GM12875 (cell line): ENCODE results near the gene ULBP1.
"Not testable (repeated sequence)": the region's sequence is repeated elsewhere in the genome, so short reads cannot be mapped to it uniquely, and the experiment has no call there.

Experiments
- H3K4me3 ChIP-seq: one replicate; pipeline ENCODE4 v1.5.1; 2011; ENCODE audit warnings: low read depth, low read length, control low read depth
- TF ChIP-seq, protein P1 (sequence below): IDR thresholded peaks from 2 replicates; pipeline ENCODE4 v1.5.1; 2011; ENCODE audit warnings: low read depth, mild to moderate bottlenecking, control low read depth, inconsistent platforms, low read length, moderate library complexity, borderline replicate concordance; ENCODE audit not compliant: insufficient read depth

ULBP1 gene

DNA sequence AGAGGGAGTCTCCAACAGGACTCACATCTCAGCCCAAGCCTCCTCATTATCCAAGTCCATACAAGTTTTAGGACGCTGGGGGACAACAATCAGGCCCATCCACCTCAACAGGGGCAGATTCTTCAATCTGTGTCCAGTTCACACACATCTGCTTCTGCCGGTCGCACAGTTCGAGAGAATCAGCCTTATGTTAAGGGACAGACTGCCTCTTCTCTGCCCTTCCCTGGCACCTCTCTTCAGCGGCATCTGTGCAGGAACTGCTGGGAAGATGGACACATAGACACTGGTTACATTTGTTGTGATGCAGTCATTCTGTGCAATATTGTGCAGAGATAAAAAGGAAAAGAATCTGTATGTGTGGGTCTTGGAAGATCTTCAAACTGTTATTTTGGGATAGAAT lies 21.0 kb downstream of the ULBP1 start:
- H3K4me3 ChIP-seq: no peak overlapping the region
- TF ChIP-seq, protein P1, sequence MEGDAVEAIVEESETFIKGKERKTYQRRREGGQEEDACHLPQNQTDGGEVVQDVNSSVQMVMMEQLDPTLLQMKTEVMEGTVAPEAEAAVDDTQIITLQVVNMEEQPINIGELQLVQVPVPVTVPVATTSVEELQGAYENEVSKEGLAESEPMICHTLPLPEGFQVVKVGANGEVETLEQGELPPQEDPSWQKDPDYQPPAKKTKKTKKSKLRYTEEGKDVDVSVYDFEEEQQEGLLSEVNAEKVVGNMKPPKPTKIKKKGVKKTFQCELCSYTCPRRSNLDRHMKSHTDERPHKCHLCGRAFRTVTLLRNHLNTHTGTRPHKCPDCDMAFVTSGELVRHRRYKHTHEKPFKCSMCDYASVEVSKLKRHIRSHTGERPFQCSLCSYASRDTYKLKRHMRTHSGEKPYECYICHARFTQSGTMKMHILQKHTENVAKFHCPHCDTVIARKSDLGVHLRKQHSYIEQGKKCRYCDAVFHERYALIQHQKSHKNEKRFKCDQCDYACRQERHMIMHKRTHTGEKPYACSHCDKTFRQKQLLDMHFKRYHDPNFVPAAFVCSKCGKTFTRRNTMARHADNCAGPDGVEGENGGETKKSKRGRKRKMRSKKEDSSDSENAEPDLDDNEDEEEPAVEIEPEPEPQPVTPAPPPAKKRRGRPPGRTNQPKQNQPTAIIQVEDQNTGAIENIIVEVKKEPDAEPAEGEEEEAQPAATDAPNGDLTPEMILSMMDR: no peak

DNA sequence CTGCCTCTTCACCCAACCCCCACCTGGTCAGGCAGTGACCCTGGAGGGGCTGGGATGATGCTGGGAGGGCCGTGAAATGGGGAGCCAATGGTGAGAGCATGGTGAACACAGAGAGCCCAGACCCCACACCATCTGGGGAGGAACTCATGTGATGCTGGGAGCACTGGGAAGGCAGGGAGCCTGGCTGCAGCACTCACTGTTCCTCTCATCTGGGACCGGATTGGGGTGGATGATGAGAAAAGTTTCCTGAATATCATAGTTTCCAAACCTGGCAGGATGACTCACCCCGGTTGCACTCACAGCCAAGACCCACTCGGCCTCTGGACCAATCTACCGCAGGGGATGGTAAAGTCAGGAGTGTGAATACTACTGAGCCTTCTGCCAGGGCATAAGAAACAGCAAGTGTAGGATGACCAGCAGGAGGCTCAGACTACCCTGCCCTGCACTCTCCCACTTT lies 21.8 kb downstream of the ULBP1 start:
- H3K4me3 ChIP-seq: no peak overlapping the region
- TF ChIP-seq, protein P1: no peak

DNA sequence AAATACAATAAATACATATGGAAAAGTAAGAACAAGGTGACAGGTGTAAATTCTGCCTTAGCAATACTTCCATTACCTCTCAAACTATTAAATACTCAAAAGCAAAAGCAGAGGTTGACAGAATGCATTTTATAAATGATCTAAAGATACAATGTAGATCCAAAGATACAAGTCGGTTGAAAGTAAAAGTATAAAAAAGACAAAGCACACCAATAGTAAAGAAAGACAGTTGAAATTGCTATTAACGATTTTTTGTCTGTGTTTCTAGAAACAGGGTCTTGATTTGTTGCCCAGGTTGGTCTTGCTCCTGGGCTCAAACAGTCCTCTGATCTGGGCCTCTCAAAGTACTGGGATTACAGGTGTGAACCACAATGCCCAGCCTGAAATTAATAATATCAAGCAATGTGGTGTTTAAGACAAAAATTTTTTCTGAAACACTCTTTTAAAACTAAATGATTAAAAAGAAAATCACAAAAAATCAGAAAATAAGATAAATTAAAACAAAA lies 23.9 kb downstream of the ULBP1 start:
- H3K4me3 ChIP-seq: no peak overlapping the region

DNA sequence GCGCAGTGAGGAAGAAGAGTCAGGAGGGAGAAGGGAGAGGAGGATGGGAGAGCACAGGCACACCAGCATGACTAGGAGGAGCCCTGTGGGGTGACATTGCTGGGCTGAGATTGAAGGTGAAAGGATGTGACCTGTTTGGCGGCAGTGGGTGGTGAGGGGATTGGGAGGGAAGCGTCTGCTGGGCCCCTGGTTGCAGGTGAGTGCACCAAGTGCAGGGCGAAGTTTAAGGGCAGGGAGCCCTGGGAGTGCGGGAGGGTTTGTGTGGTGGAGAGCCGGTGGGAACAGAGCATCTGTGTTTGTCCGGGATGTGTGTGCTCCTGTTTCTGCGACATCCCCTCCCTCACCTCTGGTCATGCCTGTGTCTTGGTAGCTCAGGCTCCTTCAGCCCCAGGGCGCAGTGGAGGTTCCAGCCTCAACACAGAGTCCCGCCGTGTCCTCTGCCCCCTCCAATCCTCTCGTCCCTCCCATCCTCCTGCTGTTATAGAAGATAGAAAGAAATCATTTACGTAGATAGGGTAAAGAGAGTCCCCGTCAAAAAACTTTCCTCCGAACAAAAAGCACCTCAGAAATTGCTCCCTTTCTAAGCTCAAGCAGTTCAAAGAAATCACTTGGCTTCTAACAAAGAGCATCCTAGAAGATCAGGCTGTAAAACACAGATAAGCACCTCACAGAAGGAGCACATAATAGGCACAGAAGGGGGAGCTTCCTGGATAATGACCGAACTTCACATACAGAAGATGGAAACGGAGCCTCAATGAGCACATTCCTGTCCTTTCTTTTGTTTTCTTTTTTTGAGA lies 25.0 kb downstream of the ULBP1 start:
- H3K4me3 ChIP-seq: no peak overlapping the region

More for the DNA sequence above, 23.9 kb downstream of the ULBP1 start:
- TF ChIP-seq, protein P1: no peak

DNA sequence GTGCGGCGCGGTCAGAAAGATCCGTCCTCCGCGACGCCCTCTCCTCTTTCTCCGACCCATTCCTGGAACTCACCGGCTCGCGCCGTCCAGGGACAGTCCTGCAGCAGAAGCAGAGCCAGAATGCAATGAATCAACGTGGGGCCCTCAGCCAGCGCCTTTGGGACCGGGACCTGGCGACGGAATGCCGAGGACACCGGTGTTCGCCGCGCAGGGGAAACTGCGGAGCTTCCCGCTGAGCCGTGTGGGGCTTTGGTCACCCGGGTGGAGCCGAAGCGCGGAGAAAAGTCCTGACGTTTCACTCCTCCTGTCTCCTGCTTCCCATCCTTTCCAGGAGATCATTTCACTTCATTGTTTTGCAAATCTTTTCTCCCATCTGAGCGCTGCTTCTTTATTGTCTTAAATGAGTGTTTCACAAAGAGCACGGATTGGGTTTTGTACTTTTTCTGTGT lies 26.5 kb downstream of the ULBP1 start:
- H3K4me3 ChIP-seq: no peak overlapping the region
- TF ChIP-seq, protein P1: no peak

More for the DNA sequence above, 25.0 kb downstream of the ULBP1 start:
- TF ChIP-seq, protein P1: no peak

DNA sequence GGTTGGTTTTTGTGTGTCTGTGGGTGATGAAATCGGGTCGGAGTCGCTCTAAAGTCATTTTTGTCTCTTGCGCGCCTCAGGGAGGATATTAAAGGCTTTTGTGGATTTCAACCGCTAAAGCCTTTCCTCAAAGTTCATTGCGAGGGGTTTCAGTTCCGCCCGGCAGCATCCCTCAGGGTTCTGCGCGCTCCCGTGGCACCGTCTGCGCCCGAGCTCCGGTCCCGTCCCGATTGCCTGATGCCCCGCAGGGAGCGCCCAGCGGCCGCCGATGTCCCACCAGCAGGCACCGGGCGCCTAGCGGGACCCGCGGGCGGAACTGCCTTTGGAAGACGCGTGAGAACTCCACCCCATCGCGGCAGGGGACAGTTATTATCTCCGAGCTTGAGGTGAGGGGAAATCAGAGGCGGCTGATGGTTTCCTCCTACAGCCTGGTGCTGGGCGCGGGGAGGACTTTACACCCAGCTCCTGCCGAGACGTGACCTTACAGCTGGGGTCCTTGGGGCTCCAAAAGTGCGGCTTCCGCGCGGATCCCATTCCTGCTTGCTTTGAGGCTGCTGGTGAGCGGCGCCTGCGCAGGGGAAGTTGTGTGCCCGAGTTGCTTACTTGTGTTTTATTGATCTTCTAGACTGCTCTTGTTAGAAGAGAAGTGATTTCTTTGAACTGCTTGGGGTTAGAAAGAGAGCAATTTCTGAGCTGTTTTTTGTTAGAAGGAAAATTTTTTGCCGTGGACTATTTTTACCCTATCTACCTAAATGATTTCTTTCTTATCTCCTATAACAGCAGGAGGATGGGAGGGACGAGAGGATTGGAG lies 27.1 kb downstream of the ULBP1 start:
- TF ChIP-seq, protein P1: no peak

DNA sequence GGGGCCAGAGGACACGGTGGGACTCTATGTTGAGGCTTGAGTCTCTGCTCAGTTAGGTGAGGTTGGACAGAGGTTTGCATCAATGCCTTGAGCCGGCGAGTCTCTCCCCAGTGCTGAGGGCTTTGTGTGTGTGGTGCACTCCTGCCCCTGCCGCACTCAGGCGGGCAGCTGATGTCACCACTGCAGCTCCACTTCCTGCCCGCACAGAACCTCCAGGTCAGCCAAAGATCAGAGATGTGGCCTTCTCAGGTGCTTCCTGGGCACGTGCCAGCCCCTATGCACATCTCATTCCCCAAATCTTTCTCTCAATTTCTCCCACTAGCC lies 27.7 kb downstream of the ULBP1 start:
- not testable (repeated sequence) for H3K4me3 ChIP-seq

More for the DNA sequence above, 27.1 kb downstream of the ULBP1 start:
- H3K4me3 ChIP-seq: no peak overlapping the region
